HG03064 (cell line): Measurements from ENCODE around the gene CDHR3.
"Not testable (repeated sequence)": the region's sequence is repeated elsewhere in the genome, so short reads cannot be mapped to it uniquely, and the experiment has no call there.

Source experiments
- ATAC-seq: cut with Tn5 transposase; IDR thresholded peaks from one replicate; pipeline ENCODE4 v1.9.1; 2021; ENCODE audit warnings: low read depth; ENCODE audit not compliant: unreplicated experiment

The CDHR3 gene

DNA sequence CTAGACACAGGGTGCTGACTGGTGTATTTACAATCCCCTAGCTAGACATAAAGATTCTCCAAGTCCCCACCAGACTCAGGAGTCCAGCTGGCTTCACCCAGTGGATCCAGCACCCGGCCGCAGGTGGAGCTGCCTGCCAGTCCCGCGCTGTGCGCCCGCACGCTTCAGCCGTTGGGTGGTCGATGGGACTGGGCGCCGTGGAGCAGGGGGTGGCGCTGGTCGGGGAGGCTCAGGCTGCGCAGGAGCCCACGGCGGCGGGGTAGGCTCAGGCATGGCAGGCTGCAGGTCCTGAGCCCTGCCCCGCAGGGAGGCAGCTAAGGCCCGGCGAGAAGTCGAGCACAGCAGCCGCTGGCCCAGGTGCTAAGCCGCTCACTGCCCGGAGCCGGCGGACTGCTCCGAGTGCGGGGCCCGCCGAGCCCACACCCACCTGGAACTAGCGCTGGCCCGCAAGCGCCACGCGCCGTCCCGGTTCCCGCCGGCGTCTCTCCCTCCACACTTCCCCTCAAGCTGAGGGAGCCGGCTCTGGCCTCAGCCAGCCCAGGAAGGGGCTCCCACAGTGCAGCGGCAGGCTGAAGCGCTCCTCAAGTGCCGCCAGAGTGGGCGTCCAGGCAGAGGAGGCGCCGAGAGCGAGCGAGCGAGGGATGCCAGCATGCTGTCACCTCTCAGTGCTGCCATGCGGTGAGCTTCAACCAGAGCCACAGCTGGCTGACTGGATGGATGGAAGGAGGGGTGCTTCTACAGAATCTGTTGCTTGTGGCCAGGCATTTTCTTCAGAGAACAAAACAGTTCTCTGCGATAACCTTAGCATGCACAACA lies 7.2 kb upstream of the CDHR3 start:
- not testable (repeated sequence) for ATAC-seq

GRCh38 chr7:105958012-105958411 lies 5.1 kb upstream of the CDHR3 start:
- no peak for ATAC-seq

DNA sequence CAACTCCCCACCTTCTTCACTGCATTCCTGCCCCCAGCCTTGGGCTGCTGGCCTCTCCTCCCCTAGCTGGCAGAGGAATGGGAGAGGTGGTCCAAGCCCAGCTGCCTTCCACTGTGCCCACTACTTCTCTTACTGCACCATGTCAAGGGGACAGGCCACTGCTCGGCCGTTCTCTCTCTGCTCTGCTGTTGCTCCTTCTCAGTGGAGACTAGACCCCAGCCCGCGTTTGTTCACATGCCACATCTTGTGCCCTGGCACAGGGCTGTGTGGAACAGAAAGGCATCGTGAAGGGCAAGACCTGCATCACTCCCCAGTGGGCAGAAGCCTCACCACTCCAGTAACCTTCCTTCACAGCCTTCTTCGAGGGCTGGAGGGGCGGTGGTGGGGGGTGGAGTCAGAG lies 711 bp upstream of the CDHR3 start:
- ATAC-seq, result no peak

GRCh38 chr7:105971845-105972244 lies 8.8 kb downstream of the CDHR3 start:
- no peak for ATAC-seq

- ATAC-seq, result no peak
Measured at GRCh38 chr7:105972276-105972675, 9.2 kb downstream of the CDHR3 start.

GRCh38 chr7:105974471-105974870 lies 11.4 kb downstream of the CDHR3 start:
- no peak for ATAC-seq

DNA sequence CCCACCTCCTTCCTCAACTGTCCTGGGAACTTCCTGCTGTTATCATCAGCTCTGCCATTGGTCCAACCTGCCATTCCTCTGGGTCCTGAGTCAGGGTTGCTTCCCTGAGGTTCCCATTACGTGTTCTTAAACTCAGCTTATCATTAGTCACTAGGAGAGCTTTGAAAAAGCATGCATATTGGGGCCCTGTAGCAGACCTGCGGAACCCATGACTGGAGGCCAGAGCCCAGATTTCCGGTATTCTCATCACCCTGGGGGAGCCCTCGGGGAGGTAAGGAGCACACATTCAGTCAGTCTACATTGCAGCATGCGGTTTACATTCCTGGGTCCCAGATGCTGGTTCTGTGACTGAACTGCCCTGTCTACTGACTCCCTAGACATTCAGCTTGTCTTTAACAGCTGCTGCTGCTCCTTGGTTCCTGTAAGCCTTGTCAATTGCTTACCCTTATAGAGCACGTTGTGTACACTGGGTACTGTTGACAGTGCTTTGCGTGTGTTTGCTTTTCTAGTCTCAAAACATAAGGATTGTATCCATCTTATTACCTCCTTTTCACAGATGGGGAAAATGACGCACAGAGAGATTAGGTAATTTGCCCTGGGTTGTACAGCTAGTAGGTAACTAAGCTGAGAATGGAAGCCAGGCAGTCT lies 12.8 kb downstream of the CDHR3 start:
- ATAC-seq, result no peak

GRCh38 chr7:105976868-105977267 lies 13.8 kb downstream of the CDHR3 start:
- ATAC-seq, result no peak

- ATAC-seq, result no peak
Measured at GRCh38 chr7:105978035-105978434, 15.0 kb downstream of the CDHR3 start.

DNA sequence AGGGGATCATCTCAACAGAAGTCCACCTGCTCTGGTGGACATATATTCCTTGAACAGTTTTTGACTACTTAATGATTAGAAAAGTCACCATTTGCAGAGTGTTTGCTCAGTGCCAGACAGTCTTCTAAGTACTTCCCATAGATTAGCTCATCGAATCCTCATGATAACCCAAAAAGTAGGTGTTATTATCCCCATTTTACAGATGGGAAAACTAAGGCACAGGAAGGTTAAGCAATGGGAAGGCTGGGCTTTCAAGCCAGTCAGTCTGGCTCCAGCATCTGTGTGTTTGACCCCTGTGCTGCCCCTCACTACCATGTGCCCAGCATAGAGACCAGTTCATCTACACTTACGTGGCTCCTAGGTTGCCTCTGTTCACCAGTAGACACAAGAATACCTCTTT lies 15.9 kb downstream of the CDHR3 start:
- ATAC-seq, result no peak

DNA sequence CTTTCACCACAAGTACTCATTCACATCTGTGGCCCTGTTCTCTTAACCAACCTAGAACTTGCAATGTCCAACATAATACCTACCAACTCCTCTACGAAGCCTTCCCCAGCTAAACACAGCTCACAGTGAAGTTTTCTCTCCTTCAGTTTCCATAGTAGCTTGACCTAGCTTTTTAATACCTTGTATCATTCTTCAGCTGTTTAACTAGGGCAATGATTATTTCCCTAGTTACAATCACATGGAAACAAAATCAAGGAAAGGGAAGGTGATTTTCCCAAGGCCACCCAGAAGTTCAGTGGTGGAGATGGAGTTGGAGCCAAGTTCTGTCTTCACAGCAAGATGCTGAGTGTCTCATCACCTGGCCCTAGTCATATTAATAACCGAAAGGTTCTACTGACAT lies 16.3 kb downstream of the CDHR3 start:
- no peak for ATAC-seq

- no peak for ATAC-seq
Measured at GRCh38 chr7:105980645-105981396, 17.8 kb downstream of the CDHR3 start.

DNA sequence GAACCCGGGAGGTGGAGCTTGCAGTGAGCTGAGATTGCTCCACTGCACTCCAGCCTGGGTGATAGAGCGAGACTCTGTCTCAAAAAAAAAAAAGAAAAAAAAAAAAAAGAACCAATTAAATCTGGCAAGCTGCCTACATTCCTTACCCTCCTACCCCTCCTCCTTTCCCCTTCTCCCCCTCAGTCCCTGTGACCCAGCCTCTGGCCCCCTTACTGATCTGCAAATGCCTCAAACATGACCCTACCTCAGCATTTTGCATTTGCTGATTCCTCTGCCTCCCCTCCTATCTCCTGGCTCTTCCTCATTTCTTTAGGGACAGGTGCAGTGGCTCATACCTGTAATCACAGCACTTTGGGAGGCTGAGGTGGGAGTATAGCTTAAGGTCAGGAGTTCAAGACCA lies 19.3 kb downstream of the CDHR3 start:
- no peak for ATAC-seq

DNA sequence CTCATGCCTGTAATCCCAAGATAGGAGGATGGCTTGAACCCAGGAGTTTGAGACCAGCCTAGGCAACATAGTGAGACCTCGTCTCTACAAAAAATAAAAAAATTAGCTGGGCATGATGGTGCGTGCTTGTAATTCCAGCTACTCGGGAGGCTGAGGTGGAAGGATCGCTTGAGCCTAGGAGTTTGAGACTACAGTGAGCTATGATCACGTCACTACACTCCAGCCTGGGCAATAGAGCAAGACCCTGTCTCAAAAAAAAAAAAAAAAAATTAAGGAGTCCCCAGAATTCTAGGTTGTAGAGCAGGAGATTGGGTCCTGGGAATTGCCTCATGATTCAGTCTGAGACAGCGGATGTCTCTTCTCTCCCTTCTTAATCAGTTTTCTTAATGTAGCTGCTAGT lies 21.7 kb downstream of the CDHR3 start:
- not testable (repeated sequence) for ATAC-seq

DNA sequence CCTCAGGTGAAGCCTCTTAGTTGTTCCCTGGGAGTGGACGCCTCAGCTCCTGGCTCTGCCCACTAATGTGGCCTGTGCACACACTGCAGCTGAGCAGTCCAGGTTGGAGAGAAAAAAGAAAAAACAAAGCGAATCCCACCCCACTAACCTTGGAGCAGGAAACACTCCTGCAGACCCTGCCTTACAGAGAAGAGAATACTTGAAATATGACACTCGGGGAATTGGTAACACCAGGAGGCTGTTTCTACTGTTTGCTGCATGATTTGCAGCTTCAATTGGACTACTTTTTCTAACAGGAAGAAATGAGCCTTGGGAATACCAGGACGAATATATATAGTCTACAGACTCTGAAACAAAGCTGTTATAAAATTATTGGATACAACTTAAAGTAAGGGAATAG lies 22.2 kb downstream of the CDHR3 start:
- no peak for ATAC-seq

- ATAC-seq, result no peak
Measured at GRCh38 chr7:105985672-105986215, 22.7 kb downstream of the CDHR3 start.

- no peak for ATAC-seq
Measured at GRCh38 chr7:105987046-105987445, 24.0 kb downstream of the CDHR3 start.

DNA sequence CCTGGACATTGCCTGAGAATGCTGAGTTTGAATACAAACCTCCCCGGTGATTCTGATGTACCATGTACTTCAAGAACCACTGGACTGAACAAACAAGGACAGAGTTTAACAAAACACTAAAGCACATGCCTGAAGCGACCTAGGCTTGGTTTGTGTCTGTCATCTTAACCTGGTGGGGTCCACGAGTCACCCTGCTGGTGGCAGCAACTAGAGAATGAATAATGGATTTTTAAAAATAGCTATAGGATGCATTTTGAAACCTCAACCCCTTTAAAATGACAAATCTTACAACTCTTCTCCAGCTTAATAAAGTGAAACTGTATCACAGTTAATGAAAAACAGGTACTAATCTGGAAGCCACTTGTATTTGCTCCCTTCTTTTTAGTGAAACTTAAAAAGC lies 25.2 kb downstream of the CDHR3 start:
- ATAC-seq, result no peak

- ATAC-seq, result no peak
Measured at GRCh38 chr7:105989191-105989590, 26.1 kb downstream of the CDHR3 start.

DNA sequence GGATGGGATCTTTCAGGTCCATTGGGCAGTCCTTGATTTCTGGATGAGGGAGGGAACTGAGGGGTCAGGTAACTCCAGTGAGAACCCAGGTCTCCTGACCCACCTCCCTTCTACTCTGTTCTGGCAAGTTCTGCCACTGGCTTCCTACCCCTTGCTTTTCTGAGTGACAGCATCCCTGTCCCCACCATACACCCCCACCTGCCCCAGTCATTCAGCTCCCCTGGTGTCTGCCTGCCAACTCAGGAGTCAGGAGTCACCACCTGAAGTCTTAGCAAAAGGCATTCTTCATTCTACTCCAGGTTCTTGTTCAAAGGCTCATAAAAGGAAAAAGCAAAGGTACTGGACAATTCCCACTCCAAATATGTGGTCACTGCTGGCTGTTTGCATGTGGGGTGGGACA lies 26.6 kb downstream of the CDHR3 start:
- no peak for ATAC-seq

DNA sequence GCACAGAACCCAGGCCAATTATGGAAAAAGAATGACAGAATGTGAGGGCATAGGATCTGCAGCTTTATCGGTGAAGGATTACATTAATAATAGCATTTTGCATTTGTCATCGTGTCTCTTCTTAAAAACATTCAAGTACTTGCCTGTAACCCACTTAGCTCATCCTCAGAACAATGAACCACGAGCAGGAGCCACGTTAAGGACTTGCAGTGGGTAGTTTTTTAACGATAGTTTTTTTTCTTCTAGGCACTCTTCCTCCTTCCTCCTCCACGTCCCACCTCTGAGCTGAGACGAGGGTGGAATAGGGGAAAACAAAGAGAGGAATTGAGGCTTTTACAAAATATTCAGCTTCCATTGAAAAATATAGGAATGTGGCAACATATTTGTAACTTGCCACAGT lies 27.1 kb downstream of the CDHR3 start:
- no peak for ATAC-seq
